ENCODE results near the gene TIGIT.

- TF ChIP-seq CTCF (conservative IDR thresholded peaks at IDR 0.05) = no peak
- TF ChIP-seq EZH2 (IDR thresholded peaks at IDR 0.05; ENCODE audit: low read depth) = no peak
Observed at GRCh38 chr3:114338651-114339357, 45.0 kb downstream of the TIGIT start.

Measured in PC-9 (cell line).